ENCODE results near the gene USP47.

Gene USP47

GRCh38 chr11:11967669-11968510 is 126.1 kb downstream of the USP47 start:
- DNase-seq, result no peak

DNA sequence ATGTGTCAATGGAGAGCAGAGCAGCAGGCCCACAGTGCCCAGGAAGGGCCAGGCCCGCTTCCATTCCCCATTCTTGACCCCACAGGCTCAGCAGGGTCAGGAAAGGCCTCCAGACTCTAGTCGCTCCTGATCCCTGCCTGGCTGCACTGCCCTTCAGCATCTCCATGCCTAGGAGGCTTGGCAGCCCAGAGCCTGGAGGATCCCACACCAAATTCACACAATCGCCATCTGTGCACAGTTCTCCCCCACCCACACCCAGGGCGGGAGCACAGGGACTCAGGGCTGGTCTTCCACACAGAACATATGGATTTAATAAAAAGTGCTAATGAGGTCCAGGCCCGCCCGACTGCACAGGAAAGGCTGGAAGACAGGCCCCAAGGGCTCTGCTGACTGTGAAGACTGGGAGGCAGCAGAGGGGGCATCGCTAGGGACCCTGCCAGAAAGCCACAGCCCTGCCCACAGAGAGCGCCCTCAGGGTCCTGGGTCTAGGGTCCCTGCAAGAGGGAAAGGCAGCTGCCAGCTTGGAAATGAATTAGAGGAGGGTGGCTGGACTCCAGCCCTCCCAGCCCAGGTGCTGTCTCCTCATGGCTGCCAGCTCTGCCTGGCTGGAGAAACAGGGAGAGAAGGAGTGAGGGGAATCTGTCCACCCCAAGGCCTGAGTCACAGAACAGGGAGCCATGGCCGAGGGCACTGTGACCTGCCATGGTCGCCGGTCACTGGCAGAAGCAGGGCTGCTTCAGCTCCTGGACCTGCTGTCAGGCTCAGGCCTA is 126.9 kb downstream of the USP47 start:
- peak in 1 of 2 experiments; percentile 68 for DNase-seq

GRCh38 chr11:11969380-11970215 is 127.8 kb downstream of the USP47 start:
- DNase-seq, result no peak

DNA sequence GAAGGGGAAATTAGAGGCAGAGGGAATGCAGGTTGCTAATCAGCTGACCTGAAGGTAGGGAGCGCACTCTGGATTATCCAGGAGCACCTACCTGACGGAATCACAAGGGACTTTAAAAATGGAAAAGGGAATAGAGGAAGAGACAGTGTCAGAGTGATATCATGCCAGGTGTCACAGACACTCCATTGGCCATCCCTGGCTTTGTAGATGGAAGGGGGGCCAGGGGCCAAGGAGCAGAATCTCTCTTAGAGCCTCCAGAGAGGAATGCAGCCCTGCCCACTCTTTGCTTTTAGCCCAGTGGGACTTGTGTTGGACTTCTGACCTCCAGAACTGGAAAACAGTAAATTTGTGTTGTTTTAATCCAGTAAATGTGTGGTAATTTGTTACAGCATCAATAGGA is 128.8 kb downstream of the USP47 start:
- no peak for DNase-seq

GRCh38 chr11:11971906-11972547 is 130.3 kb downstream of the USP47 start:
- no peak for DNase-seq

GRCh38 chr11:11972730-11973341 is 131.1 kb downstream of the USP47 start:
- no peak for DNase-seq

- DNase-seq, result peak; percentile 88 to 95
Measured at GRCh38 chr11:11973361-11973800, 131.6 kb downstream of the USP47 start.

GRCh38 chr11:11973866-11974265 is 132.1 kb downstream of the USP47 start:
- no peak for DNase-seq

DNA sequence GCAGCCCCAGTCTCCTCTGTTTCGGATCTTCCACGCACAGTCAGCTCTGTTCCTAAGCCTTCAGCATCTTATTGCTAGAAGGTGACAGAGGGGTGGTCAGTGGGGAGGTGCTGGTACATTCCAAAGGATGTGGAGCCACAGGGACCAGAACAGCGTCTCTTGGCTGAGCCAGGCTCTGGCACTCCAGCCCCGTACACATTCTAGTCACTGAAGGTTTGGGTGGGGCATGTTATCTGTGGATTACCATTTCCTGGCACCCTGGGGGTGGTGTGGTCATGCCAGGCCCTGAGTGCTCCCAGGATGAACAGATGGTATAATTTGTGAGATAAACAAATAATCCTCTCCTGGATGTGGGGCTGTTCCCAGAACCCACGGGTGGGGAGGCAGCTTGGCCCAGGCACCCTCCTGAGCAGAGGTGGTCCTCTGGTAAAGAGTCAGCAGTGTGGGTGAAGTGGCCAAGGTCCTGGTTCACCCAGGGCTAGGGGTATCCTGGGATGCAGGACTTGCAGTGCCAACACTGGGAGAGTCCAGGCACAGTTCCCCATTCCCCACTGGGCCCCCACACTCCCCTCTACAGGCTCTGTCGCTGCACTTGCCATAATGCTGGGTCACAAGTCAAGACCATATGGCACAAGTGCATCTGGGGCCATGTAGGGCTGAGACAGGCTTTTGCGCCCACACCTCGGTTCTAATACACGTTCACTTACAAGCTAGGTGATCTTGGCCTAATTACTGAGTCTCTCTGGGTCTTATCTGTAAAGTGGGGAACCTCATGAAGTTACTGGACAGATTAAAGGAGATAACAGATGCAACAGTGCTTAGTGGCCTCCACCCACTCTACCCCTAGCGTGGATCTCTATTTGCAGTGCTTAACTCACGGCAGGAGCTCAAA is 133.7 kb downstream of the USP47 start:
- DNase-seq, result peak; percentile 54 to 61

DNA sequence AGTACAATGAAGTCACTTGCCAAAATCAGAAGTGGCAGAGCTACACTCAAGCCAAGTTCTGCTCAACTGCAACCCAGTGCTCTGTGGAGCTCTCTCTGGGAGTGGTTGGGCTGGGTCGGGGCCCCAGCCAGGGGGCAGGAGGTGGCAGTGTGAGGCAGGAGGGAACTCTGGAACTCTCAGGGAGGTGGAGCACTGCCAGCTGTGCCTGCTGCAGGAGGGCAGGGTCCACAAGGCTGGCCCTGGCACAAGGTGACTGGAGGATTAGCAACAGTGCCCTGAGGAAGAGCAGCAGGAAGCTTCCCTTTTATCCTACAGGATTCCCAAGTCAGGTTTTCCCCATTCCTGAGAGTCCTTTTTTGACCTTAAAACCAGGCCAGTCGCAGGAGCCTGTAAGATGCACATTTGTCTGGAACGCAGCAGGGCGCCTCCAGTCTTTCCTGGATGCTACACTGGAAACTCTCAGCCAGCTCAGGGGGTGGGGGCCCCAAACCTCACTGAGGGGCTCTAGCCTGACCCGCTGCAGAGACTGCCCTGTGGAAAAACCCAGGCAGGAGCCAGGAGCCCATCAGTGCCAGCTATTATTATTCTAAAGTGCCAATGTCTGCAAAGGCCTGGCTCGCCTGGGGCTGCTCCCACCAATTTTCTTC is 134.8 kb downstream of the USP47 start:
- no peak for DNase-seq

DNA sequence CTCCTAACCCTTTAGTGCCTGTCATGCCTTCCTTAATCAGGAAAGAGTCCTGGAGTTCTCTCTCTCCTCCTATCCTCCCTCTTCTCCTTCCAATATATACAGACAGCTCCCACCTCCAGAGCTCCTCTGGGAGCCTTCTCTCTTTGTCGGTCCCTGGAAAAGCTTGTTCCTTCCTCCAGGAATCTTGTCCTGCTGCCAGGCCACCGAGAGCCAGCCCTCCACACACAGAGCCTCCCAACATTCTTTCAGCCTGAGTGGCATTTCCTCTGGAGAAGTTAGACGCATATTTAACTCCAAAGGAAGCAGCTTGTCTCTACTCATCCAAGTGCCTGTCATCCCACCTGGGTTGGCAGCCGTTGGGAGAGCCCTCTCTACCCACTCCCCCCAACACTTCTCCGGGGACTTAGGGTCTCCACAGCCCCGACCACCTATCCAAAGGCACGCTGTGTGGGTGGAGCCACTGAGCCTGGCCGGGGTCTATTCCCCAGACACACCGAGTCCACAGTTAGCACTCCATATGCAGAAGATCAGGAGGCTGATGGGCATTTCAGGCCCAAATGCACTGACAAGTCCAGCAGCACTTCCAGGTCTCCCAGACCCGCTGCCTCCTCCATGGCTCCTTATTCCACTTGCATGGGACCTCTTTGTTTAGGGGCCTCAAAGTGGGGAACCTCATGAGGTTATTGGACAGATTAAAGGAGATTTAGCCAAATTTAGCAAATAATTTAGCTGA is 135.6 kb downstream of the USP47 start:
- no peak for DNase-seq

- no peak for DNase-seq
Measured at GRCh38 chr11:11978098-11978637, 136.4 kb downstream of the USP47 start.

DNA sequence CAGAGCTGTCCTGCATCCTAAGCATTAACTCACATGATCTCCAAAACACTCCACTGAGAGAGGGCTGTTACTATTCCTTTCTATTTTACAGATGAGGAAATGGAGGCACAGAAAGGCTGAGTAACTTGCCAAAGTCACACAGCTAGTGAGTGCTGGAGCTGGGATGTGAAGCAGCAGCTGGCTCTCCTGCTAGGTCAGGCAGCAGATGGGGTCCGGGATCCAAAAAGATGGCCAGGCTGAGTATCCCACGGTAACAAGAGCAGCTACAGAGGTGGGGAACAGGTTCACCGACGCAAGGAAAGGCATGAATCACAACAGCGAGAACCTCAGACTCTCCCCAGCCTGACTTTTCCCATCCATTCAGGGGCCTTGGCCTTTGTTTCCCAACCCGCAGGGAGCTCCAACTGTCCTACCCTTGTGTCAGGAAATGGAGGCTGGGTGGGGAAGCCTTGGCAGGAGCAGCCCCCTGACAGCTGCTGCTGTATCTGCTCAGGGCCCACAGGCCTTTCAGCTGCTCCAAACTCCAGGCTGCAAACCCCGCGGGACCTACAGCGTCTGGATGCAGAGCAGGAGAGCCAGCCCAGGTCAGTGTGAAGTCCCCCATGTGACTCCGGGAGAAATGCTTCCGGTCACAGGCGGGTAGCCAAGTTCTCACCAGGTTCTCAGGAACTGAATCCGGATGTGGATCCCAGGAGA is 137.2 kb downstream of the USP47 start:
- DNase-seq, result no peak

DNA sequence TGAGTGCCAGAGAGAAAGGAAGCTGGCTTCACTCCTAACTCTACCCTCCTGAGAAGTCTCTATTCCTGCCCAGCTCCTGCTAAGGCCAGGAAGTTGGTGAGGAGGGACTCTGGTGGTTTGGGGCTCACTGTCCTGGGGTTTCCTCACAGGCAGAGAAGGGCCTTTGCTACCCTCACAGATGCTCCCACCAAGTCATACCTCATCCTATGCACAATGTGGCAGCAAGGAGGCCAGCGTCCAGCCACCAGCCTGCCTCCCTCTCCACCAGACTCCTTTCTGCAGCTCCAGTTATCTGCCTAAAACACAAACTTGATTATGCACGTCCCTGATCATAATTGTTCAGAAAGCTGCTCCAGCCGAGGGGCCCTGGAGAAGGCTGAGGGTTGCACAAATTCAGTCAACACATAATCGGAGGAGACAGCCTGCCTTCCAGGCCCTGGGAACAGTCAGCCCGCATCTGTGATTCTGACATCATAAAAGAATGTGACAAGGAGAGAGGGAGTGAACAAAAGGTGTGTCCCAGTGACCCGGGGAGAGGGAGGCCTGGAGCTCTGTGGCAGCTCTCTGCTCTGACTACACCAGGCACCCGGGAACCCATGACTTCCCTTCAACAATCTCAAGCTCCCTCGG is 137.8 kb downstream of the USP47 start:
- no peak for DNase-seq

DNA sequence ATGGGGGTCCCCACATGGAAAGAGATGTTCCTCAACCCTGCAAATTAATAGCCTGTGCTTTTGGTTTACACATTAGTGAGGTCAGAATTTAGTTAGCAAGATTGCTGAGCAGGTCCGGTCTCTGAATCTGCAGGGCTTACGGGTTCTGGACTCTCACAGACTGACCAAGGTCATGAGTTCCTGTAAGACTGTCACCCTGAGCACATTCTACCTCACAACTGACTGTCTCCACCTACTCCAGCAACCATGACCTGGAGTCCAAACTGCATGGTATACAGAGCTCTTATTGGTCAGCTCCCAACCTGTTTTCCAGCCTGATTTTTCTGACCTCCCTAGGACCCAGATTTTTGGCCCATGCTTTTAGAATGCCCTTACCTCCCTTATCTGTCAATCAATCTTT is 138.4 kb downstream of the USP47 start:
- no peak for DNase-seq

DNA sequence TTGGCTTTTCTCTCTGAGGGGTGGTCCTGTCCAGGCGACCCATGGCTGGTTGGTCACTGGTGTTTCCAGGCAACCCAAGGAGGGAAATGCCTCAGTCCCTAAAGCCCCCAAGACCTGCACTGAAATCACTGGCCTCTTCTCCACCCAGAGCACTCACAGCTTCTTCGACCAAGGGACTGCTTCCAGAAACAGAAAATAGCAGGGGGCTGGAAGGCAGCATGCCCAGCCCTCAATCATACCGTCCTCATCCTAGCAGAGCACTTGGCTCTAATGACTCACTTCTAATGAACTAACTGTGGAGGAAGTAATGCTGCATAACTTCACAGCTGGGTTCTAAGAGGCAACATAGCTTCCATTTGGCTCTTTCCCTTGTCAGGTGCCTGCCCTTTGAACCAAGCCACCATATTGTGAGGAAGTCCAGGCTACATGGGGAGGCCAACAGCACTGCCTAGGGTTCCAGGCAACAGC is 139.1 kb downstream of the USP47 start:
- no peak for DNase-seq

DNA sequence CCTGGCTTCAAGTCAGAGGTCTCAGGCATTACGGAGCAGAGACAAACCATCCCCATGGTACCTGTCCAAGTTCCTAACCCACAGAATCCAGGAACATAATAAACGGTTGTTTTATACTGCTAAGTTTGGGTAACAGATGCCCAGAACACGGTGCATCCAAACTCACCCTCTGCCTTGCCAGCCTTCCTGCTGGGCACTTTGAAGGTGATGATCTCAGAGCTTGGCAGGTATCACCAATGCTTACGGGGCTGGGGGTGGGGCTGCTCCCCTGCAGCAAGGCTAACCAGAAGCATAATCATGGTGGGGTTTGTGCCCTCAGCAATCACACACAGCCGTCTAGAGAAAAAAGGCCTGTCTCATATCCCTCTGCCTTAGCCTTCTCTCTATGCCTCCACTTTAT is 139.6 kb downstream of the USP47 start:
- peak; percentile 80 to 82 for DNase-seq

DNA sequence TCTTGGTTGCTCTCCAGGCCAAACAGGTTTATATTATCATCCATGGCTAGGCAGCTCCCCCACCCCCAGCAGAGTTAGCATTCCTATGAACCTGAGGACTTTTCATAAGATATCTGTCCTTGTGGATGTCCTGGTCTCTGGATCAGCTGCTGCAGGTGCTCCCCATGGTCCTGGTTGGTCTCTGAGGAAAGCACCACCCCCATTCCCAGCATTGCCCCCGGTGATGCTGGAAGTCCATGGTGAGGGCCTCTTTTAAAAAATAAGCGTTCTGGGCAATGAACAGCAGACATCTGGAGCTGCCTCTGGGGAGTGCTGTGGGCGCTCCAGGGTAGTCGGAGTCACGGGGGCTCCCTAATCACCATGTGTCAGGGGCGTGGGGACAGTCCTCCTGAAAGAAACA is 140.1 kb downstream of the USP47 start:
- DNase-seq, result no peak
